HG02970 (cell line): ENCODE data around the gene LRCH4.

Experiments
- ATAC-seq: cut with Tn5 transposase; IDR thresholded peaks from one replicate; pipeline ENCODE4 v1.9.1; 2021; ENCODE audit warnings: mild to moderate bottlenecking, moderate library complexity, moderate number of reproducible peaks; ENCODE audit not compliant: unreplicated experiment, low FRiP score

LRCH4 gene

GRCh38 chr7:100583132-100584053 is 2.5 kb downstream of the LRCH4 start:
- no peak for ATAC-seq

GRCh38 chr7:100582650-100583049 is 3.3 kb downstream of the LRCH4 start:
- ATAC-seq: no peak

- no peak for ATAC-seq
Measured at GRCh38 chr7:100582041-100582579, 3.8 kb downstream of the LRCH4 start.

GRCh38 chr7:100580466-100581283 is 5.3 kb downstream of the LRCH4 start:
- no peak for ATAC-seq

- ATAC-seq: no peak
Measured at GRCh38 chr7:100578246-100579183, 7.4 kb downstream of the LRCH4 start.

- ATAC-seq: no peak
Measured at GRCh38 chr7:100577507-100577906, 8.4 kb downstream of the LRCH4 start.

GRCh38 chr7:100577103-100577502 is 8.8 kb downstream of the LRCH4 start:
- ATAC-seq: no peak

- ATAC-seq: no peak
Measured at GRCh38 chr7:100576384-100576993, 9.4 kb downstream of the LRCH4 start.

- no peak for ATAC-seq
Measured at GRCh38 chr7:100575746-100576383, 10.1 kb downstream of the LRCH4 start.

- ATAC-seq: no peak
Measured at GRCh38 chr7:100575206-100575631, 10.7 kb downstream of the LRCH4 start.

- ATAC-seq: no peak
Measured at GRCh38 chr7:100574362-100575205, 11.3 kb downstream of the LRCH4 start.

GRCh38 chr7:100573691-100574361 is 12.1 kb downstream of the LRCH4 start, which contains the start of gene SAP25:
Gene SAP25 (minus strand): TSS chr7:100573900. CDS start chr7:100573742, 158 bp downstream.
- no peak for ATAC-seq

- no peak for ATAC-seq
Measured at GRCh38 chr7:100572949-100573675, 12.8 kb downstream of the LRCH4 start.

- no peak for ATAC-seq
Measured at GRCh38 chr7:100572281-100572948, 13.5 kb downstream of the LRCH4 start.

GRCh38 chr7:100571829-100572116 is 14.2 kb downstream of the LRCH4 start:
- no peak for ATAC-seq

- no peak for ATAC-seq
Measured at GRCh38 chr7:100570954-100571828, 14.7 kb downstream of the LRCH4 start.
